Urinary bladder (tissue), 4 donors: Measurements from ENCODE around the gene CCL26. TPM values are rescaled to one million over a fixed set of nuclear protein-coding genes. Genes with fewer than 3 reads are reported as not detected.
"Not testable (repeated sequence)": the region's sequence is repeated elsewhere in the genome, so short reads cannot be mapped to it uniquely, and the experiment has no call there.

Experiments
- DNase-seq: peaks from one replicate; pipeline ENCODE4 v3.0.0-alpha.2; 2015; ENCODE audit errors: extremely low spot score
- H3K27ac ChIP-seq: one replicate; pipeline ENCODE4 v1.5.1; 2013; ENCODE audit warnings: low read depth, mild to moderate bottlenecking, moderate library complexity
- H3K36me3 ChIP-seq: one replicate; pipeline ENCODE4 v1.6.1; 2013; ENCODE audit warnings: mild to moderate bottlenecking, moderate library complexity; ENCODE audit not compliant: insufficient read depth
- H3K4me1 ChIP-seq: one replicate; pipeline ENCODE4 v1.6.1; 2013; ENCODE audit warnings: mild to moderate bottlenecking, moderate library complexity; ENCODE audit not compliant: insufficient read depth
- H3K4me3 ChIP-seq: one replicate; pipeline ENCODE4 v1.5.1; 2013; ENCODE audit warnings: low read depth, low read length
- WGBS: extraction: QIAGEN DNeasy Blood & Tissue Kit; methylation state at CpG from one replicate; pipeline ENCODE4 v1.1.7; 2013; 5-methylcytosine and 5-hydroxymethylcytosine counted together
- polyA plus RNA-seq: library from polyadenylated mRNA; stranded (reverse); fragments of 200-250 nt; gene quantifications from one replicate; pipeline ENCODE4 v1.2.3, GENCODE V29; 2013
- total RNA-seq: library from RNA; depleted of rRNA; stranded (reverse); fragments of >200 nt; gene quantifications from one replicate; pipeline ENCODE4 v1.2.3, GENCODE V29; 2014
- donor health status: healthy with polysubstance abuse.
- donor health status: healthy.

CCL26 gene
- total and polyA plus RNA-seq, 2 donors, result 1.1 to 1.5 TPM

DNA sequence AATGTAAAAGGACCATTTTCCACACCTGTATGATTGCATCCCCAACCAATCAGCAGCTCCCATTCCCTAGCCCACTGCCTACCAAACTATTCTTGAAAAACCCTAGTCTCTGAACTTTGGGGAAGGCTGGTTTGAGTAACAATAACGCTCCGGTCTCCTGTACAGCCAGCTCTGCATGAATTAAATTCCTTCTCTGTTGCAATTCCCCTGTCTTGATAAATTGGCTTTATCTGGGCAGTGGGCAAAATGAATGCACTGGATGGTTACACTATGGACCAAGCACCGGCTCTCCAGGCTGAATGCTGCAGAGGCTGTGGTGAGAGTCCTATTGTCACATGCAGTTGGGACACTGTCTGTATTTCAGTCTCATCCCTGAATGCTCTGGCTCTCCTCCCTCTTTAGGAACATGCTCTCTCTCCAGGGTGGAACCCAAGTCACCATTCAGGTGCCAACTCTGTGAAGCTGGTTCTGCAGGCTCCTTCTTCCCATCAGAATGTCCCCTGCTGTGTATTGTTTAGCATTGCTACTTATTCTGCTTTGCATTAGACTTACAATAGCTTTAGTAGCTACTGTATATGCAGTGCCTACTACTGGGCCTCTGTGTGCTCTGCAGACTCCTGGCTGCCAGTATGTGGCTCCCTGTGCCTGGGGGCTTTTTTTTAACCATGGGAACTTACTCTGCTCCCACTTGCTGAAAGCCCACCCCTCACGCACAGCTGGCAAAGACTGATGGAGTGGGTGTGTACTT, 34.7 kb upstream of the CCL26 start:
- Histone ChIP-seq H3K4me3 (no peak overlapping the region), H3K27ac (no peak overlapping the region), H3K4me1 (no peaks in the 10 kb centered on the region), H3K36me3 (no peaks in the 10 kb centered on the region)
- DNase-seq, result no peak
- 95% methylated on average over 4 of the region's 4 CpGs for WGBS

GRCh38 chr7:75804705-75805104, 32.7 kb upstream of the CCL26 start:
- Histone ChIP-seq H3K4me1 (no peaks in the 10 kb centered on the region), H3K36me3 (no peaks in the 10 kb centered on the region), H3K4me3 (no peak overlapping the region), H3K27ac (no peak overlapping the region)
- WGBS, result 90% methylated on average over 5 of the region's 5 CpGs
- DNase-seq, result no peak

- Histone ChIP-seq H3K4me1 (no peaks in the 10 kb centered on the region), H3K27ac (no peak overlapping the region), H3K36me3 (no peaks in the 10 kb centered on the region), H3K4me3 (no peak overlapping the region)
- WGBS, result 89% methylated on average over 2 of the region's 2 CpGs
- no peak for DNase-seq
Measured at GRCh38 chr7:75804004-75804403, 32.0 kb upstream of the CCL26 start.

DNA sequence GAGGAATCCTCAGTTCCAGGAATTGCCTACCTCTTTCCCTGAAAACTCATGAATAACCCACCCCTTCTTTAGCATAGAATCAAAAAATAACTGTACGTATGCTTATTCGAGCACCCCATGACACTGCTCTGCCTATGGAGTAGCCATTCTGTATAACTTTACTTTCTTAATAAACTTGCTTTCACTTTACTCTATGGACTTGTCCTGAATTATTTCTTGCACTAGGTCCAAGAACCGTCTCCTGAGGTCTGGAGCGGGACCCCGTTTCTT, 30.5 kb upstream of the CCL26 start:
- Histone ChIP-seq H3K27ac (no peak overlapping the region), H3K4me3 (no peak overlapping the region), H3K4me1 (no peaks in the 10 kb centered on the region), H3K36me3 (no peaks in the 10 kb centered on the region)
- no peak for DNase-seq
- WGBS, result 85% methylated on average over 5 of the region's 5 CpGs

DNA sequence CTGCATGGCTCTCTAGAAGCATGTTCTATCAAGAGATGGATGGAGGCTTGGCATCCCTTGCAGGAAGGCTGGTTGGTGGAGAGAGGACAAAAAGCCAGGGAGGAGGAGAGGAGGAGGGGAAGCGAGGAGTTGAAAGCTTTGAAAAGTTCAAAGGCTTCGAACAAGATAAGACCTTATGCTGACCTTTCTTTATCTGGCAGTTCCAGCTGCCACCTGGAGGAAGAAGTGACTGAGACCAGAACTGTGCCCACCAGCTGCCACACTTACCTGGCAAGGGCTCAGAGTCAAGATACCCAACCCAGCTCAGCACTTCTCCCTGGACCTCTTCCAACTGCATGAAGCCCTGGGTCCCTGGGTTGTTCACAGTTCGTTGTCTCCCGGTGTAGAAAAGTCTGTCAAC, 26.8 kb upstream of the CCL26 start:
- WGBS, result 77% methylated on average over 4 of the region's 4 CpGs
- H3K4me3 ChIP-seq, result no peak overlapping the region
- no peak for DNase-seq
- H3K36me3 ChIP-seq, result no peaks in the 10 kb centered on the region
- no peak overlapping the region for H3K27ac ChIP-seq
- no peaks in the 10 kb centered on the region for H3K4me1 ChIP-seq

- no peaks in the 10 kb centered on the region for H3K36me3 ChIP-seq
Measured at GRCh38 chr7:75796420-75796819, 24.4 kb upstream of the CCL26 start.

DNA sequence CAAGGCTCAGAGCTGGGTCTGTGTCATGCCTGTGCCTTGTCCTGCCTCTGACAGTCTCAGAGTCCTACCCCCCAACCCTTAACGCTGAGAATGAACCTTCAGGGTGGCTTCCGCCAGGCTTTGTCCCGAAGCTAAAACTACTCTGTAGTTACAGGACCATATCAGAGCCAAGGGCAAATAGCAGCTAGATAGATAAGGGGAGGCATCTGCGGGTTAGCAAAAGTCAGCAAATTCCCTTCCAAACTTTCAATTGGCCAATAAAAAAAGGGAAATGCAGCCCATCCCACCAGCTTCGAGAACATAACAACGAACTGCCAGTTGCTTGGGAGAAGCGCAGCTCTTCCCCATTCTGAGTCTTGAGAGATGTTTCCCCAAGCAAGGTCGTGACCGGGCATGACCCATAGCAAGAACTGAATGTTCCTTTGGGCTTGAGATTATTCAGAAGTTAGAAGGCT, 23.8 kb upstream of the CCL26 start:
- 26% methylated on average over 9 of the region's 9 CpGs for WGBS
- no peaks in the 10 kb centered on the region for H3K4me1 ChIP-seq
- no peaks in the 10 kb centered on the region for H3K36me3 ChIP-seq
- DNase-seq, result no peak
- H3K27ac ChIP-seq, result no peak overlapping the region
- H3K4me3 ChIP-seq, result no peak overlapping the region

More at GRCh38 chr7:75796420-75796819, 24.4 kb upstream of the CCL26 start:
- Histone ChIP-seq H3K4me1 (no peaks in the 10 kb centered on the region), H3K27ac (no peak overlapping the region), H3K4me3 (no peak overlapping the region)
- no peak for DNase-seq
- WGBS, result 93% methylated on average over 6 of the region's 6 CpGs

- Histone ChIP-seq H3K4me3 (no peak overlapping the region), H3K4me1 (no peaks in the 10 kb centered on the region), H3K36me3 (no peaks in the 10 kb centered on the region), H3K27ac (no peak overlapping the region)
- no peak for DNase-seq
- WGBS, result 97% methylated on average over 2 of the region's 2 CpGs
Measured at GRCh38 chr7:75793676-75794075, 21.7 kb upstream of the CCL26 start.

- not testable (repeated sequence) for H3K27ac ChIP-seq, DNase-seq, H3K4me3 ChIP-seq, H3K36me3 ChIP-seq, H3K4me1 ChIP-seq
- WGBS, result 98% methylated on average over 5 of the region's 5 CpGs
Measured at GRCh38 chr7:75792567-75792966, 20.6 kb upstream of the CCL26 start.

DNA sequence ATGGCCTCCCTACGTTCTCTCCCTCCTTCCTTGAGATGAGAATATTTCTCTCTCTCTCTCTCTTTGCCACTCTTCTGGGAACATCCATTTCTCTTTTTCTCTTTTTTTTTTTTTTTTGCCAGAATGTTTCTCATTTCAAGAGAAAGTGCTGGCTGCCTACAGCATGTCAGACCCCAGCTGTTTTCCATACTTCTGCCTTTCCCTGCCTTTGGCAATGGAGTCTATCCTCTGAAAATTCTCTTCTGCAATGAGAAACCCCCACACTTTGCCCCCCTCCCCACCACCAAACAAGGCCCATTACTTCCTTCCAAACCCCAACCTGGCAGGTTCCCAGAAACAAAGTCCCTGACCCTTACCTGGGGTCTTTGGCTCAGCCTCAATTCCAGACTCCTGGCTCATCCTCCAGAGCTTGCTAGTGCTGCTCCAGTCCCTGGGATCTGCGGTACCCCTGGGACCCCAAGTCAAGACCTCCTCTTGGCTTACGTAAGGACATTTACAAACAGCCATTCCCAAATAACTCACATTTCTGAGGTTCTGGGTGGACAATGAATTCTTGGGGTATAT, 17.4 kb upstream of the CCL26 start:
- Histone ChIP-seq H3K27ac (no peak overlapping the region), H3K4me1 (no peaks in the 10 kb centered on the region), H3K4me3 (no peak overlapping the region), H3K36me3 (no peaks in the 10 kb centered on the region)
- DNase-seq, result peak; percentile 2
- 74% methylated on average over 3 of the region's 3 CpGs for WGBS

DNA sequence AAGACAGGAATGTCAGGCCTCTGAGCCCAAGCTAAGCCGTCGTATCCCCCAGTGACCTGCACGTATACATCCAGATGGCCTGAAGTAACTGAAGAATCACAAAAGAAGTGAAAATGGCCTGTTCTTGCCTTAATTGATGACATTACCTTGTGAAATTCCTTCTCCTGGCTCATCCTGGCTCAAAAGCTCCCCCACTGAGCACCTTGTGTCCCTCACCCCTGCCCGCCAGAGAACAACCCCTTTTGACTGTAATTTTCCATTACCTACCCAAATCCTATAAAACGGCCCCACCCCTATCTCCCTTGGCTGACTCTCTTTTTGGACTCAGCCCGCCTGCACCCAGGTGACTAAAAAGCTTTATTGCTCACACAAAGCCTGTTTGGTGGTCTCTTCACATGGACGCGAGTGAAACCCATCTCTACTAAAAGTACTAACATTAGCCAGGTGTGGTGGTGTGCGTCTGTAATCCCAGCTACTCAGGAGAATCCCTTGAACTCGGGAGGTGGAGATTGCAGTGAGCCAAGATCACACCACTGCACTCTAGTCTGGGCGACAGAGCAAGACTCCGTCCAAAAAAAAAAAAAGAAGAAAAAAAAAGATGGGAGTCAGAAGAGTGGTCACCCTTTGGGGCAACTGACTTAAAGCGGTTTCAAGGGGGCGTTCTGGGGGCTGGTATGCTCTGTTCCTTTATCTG, 16.3 kb upstream of the CCL26 start:
- not testable (repeated sequence) for H3K4me1 ChIP-seq, DNase-seq, H3K4me3 ChIP-seq, H3K27ac ChIP-seq, H3K36me3 ChIP-seq
- WGBS, result 74% methylated on average over 14 of the region's 14 CpGs

GRCh38 chr7:75783058-75783457, 11.0 kb upstream of the CCL26 start:
- not testable (repeated sequence) for H3K4me1 ChIP-seq, H3K36me3 ChIP-seq, H3K4me3 ChIP-seq, H3K27ac ChIP-seq, DNase-seq
- WGBS, result 88% methylated on average over 5 of the region's 5 CpGs

- not testable (repeated sequence) for H3K4me1 ChIP-seq, DNase-seq, H3K27ac ChIP-seq, H3K36me3 ChIP-seq, H3K4me3 ChIP-seq
- 80% methylated on average over 14 of the region's 14 CpGs for WGBS
Measured at GRCh38 chr7:75780647-75781273, 8.7 kb upstream of the CCL26 start.

GRCh38 chr7:75779516-75779915, 7.5 kb upstream of the CCL26 start:
- H3K27ac ChIP-seq, result not testable (repeated sequence)

More at GRCh38 chr7:75779516-75779915, 7.5 kb upstream of the CCL26 start:
- WGBS, result 80% methylated on average over 11 of the region's 11 CpGs
- not testable (repeated sequence) for H3K4me1 ChIP-seq, H3K36me3 ChIP-seq, DNase-seq, H3K4me3 ChIP-seq
